ENCODE results near the gene CCDC186. TPM values are rescaled to one million over a fixed set of nuclear protein-coding genes. Genes with fewer than 3 reads are reported as not detected.

Gene CCDC186
- total and polyA plus RNA-seq, 2 donors (not counting 1 experiment from before 2014, with no cell fraction given): 13.0 to 15.7 TPM

DNA sequence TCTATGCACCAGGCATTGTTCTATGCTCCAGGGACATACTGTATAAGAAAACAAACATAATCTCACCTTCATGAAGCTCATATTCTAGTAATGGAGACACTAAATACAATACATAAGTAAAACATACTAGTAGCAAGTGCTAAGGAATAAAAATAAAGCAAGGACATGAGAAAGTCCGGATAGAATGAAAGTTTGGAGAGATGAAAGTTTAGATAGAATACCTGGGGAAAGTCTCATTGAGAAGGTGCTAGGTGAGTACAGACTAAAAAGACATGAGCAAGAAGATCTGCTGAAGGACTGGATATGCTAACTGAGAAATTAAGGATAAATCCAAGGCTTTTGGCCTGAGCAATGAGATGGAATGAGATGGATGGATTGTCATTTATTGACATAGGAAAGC is 34.0 kb downstream of the CCDC186 start:
- Histone ChIP-seq H3K36me3 (ENCODE audit: control insufficient read depth, insufficient read depth, low read length) (peaks cover 2% of the 10 kb centered on the region), H3K9ac (ENCODE audit: insufficient read depth, low read length) (no peak overlapping the region), H2AFZ (ENCODE audit: low read length) (no peak overlapping the region), H3K27me3 (ENCODE audit: control insufficient read depth, insufficient read depth, low read length) (no peaks in the 10 kb centered on the region), H3K4me3 (replicated peaks in 1 of 4; ENCODE audit: control extremely low read depth in 1 of 4, insufficient read depth in 1 of 4, low read depth in 3 of 4, low read length in 4 of 4) (no peak overlapping the region), H3K27ac (ENCODE audit: insufficient read depth, low read length) (no peak overlapping the region), H3K4me1 (ENCODE audit: control insufficient read depth, extremely low read depth, insufficient read depth, low read length) (no peaks in the 10 kb centered on the region), H4K20me1 (ENCODE audit: control insufficient read depth, extremely low read depth, insufficient read depth, low read length) (no peaks in the 10 kb centered on the region), H3K79me2 (ENCODE audit: control insufficient read depth, insufficient read depth, low read length) (no peaks in the 10 kb centered on the region), H3K4me2 (ENCODE audit: extremely low read depth, insufficient read depth, low read length) (no peak overlapping the region), H3K9me3 (ENCODE audit: control insufficient read depth, insufficient read depth, low read depth, low read length) (no peaks in the 10 kb centered on the region)
- TF ChIP-seq EZH2 (IDR thresholded peaks at IDR 0.05; ENCODE audit: low read length, missing control alignments): no peak
- TF ChIP-seq CTCF (conservative IDR thresholded peaks at IDR 0.05 in 1 of 2, IDR thresholded peaks at IDR 0.05 in 1 of 2; ENCODE audit: low read depth in 1 of 2, low read length in 2 of 2): no peak
- no peak for DNase-seq (ENCODE audit: low read depth in 2 of 2)

- no peak overlapping the region for H2AFZ ChIP-seq (ENCODE audit: low read length)
- no peaks in the 10 kb centered on the region for H4K20me1 ChIP-seq (ENCODE audit: control insufficient read depth, extremely low read depth, insufficient read depth, low read length)
- H3K4me3 ChIP-seq (replicated peaks in 1 of 4; ENCODE audit: control extremely low read depth in 1 of 4, insufficient read depth in 1 of 4, low read depth in 3 of 4, low read length in 4 of 4): no peak overlapping the region
- peaks cover 4% of the 10 kb centered on the region for H3K36me3 ChIP-seq (ENCODE audit: control insufficient read depth, insufficient read depth, low read length)
- no peaks in the 10 kb centered on the region for H3K27me3 ChIP-seq (ENCODE audit: control insufficient read depth, insufficient read depth, low read length)
- no peaks in the 10 kb centered on the region for H3K9me3 ChIP-seq (ENCODE audit: control insufficient read depth, insufficient read depth, low read depth, low read length)
- H3K27ac ChIP-seq (ENCODE audit: insufficient read depth, low read length): no peak overlapping the region
- no peak overlapping the region for H3K4me2 ChIP-seq (ENCODE audit: extremely low read depth, insufficient read depth, low read length)
- H3K9ac ChIP-seq (ENCODE audit: insufficient read depth, low read length): no peak overlapping the region
- H3K79me2 ChIP-seq (ENCODE audit: control insufficient read depth, insufficient read depth, low read length): no peaks in the 10 kb centered on the region
- DNase-seq (ENCODE audit: low read depth in 2 of 2): no peak
- H3K4me1 ChIP-seq (ENCODE audit: control insufficient read depth, extremely low read depth, insufficient read depth, low read length): no peaks in the 10 kb centered on the region
- TF ChIP-seq EZH2 (IDR thresholded peaks at IDR 0.05; ENCODE audit: low read length, missing control alignments) (no peak), CTCF (conservative IDR thresholded peaks at IDR 0.05 in 1 of 2, IDR thresholded peaks at IDR 0.05 in 1 of 2; ENCODE audit: low read depth in 1 of 2, low read length in 2 of 2) (no peak)
Observed at GRCh38 chr10:114138581-114138980, 35.4 kb downstream of the CCDC186 start.

GRCh38 chr10:114135476-114135875 is 38.5 kb downstream of the CCDC186 start:
- Histone ChIP-seq H4K20me1 (ENCODE audit: control insufficient read depth, extremely low read depth, insufficient read depth, low read length) (no peaks in the 10 kb centered on the region), H3K9ac (ENCODE audit: insufficient read depth, low read length) (no peak overlapping the region), H3K4me1 (ENCODE audit: control insufficient read depth, extremely low read depth, insufficient read depth, low read length) (no peaks in the 10 kb centered on the region), H3K4me2 (ENCODE audit: extremely low read depth, insufficient read depth, low read length) (no peak overlapping the region), H3K27me3 (ENCODE audit: control insufficient read depth, insufficient read depth, low read length) (no peaks in the 10 kb centered on the region), H3K79me2 (ENCODE audit: control insufficient read depth, insufficient read depth, low read length) (no peaks in the 10 kb centered on the region), H3K36me3 (ENCODE audit: control insufficient read depth, insufficient read depth, low read length) (peaks cover 4% of the 10 kb centered on the region), H3K4me3 (replicated peaks in 1 of 4; ENCODE audit: control extremely low read depth in 1 of 4, insufficient read depth in 1 of 4, low read depth in 3 of 4, low read length in 4 of 4) (no peak overlapping the region), H3K27ac (ENCODE audit: insufficient read depth, low read length) (no peak overlapping the region), H2AFZ (ENCODE audit: low read length) (no peak overlapping the region), H3K9me3 (ENCODE audit: control insufficient read depth, insufficient read depth, low read depth, low read length) (no peaks in the 10 kb centered on the region)
- DNase-seq (ENCODE audit: low read depth in 2 of 2): no peak
- no peak for TF ChIP-seq CTCF (conservative IDR thresholded peaks at IDR 0.05 in 1 of 2, IDR thresholded peaks at IDR 0.05 in 1 of 2; ENCODE audit: low read depth in 1 of 2, low read length in 2 of 2)
- TF ChIP-seq EZH2 (IDR thresholded peaks at IDR 0.05; ENCODE audit: low read length, missing control alignments): no peak

Data from fibroblast of lung (primary cell).